Stimulated activated CD8-positive, alpha-beta memory T cell treated with anti-CD3 and anti-CD28 coated beads, Interleukin-4, amount 100 ng/mL, for 4 hours (primary cell): ENCODE measurements around the gene CADM2.
"Not testable (repeated sequence)": the region's sequence is repeated elsewhere in the genome, so short reads cannot be mapped to it uniquely, and the experiment has no call there.

Source experiments
- DNase-seq, 2 donors: peaks; one replicate each; pipeline ENCODE4 v3.0.0-alpha.2; 2020; ENCODE audit warnings: low read depth in 2 of 2, low spot score in 1 of 2

The CADM2 gene

GRCh38 chr3:85075663-85076062 is 116.9 kb downstream of the CADM2 start:
- no peak for DNase-seq

GRCh38 chr3:85077018-85077417 is 118.2 kb downstream of the CADM2 start:
- no peak for DNase-seq

GRCh38 chr3:85081191-85081906 is 122.6 kb downstream of the CADM2 start:
- DNase-seq, result no peak

- no peak for DNase-seq
Measured at GRCh38 chr3:85090495-85090894, 131.7 kb downstream of the CADM2 start.

- no peak for DNase-seq
Measured at GRCh38 chr3:85100316-85100715, 141.5 kb downstream of the CADM2 start.

GRCh38 chr3:85102781-85103180 is 144.0 kb downstream of the CADM2 start:
- no peak for DNase-seq

GRCh38 chr3:85110393-85110792 is 151.6 kb downstream of the CADM2 start:
- DNase-seq, result no peak

GRCh38 chr3:85120879-85121278 is 162.1 kb downstream of the CADM2 start:
- no peak for DNase-seq

- DNase-seq, result not testable (repeated sequence)
Measured at GRCh38 chr3:85132864-85133263, 174.1 kb downstream of the CADM2 start.

GRCh38 chr3:85133691-85134420 is 175.1 kb downstream of the CADM2 start:
- not testable (repeated sequence) for DNase-seq

GRCh38 chr3:85142626-85143025 is 183.8 kb downstream of the CADM2 start:
- no peak for DNase-seq

- DNase-seq, result no peak
Measured at GRCh38 chr3:85148036-85148435, 189.2 kb downstream of the CADM2 start.

GRCh38 chr3:85151555-85151954 is 192.8 kb downstream of the CADM2 start:
- no peak for DNase-seq

- not testable (repeated sequence) for DNase-seq
Measured at GRCh38 chr3:85153279-85153678, 194.5 kb downstream of the CADM2 start.

GRCh38 chr3:85159376-85159775 is 200.6 kb downstream of the CADM2 start:
- DNase-seq, result no peak

GRCh38 chr3:85161544-85161943 is 202.8 kb downstream of the CADM2 start:
- DNase-seq, result no peak

GRCh38 chr3:85162905-85163304 is 204.1 kb downstream of the CADM2 start:
- no peak for DNase-seq

GRCh38 chr3:85164436-85164835 is 205.6 kb downstream of the CADM2 start:
- no peak for DNase-seq

- no peak for DNase-seq
Measured at GRCh38 chr3:85167576-85167975, 208.8 kb downstream of the CADM2 start.

GRCh38 chr3:85170646-85171045 is 211.9 kb downstream of the CADM2 start:
- no peak for DNase-seq

GRCh38 chr3:85171976-85172375 is 213.2 kb downstream of the CADM2 start:
- no peak for DNase-seq

- DNase-seq, result no peak
Measured at GRCh38 chr3:85176799-85177198, 218.0 kb downstream of the CADM2 start.
